Heart left ventricle (tissue), 16 donors: ENCODE measurements around the gene NFASC. TPM values are rescaled to one million over a fixed set of nuclear protein-coding genes. Genes with fewer than 3 reads are reported as not detected.

ENCODE experiments used
- ATAC-seq, 4 donors: fragments of 200-7000 bp; cut with Tn5 transposase; one replicate each; pipeline ENCODE4 v1.9.1; 2020 to 2022; ENCODE audit warnings: moderate library complexity in 4 of 4, mild to moderate bottlenecking in 3 of 4, moderate number of reproducible peaks in 1 of 4
- DNase-seq, 5 donors: peaks; one replicate each; pipeline ENCODE4 v3.0.0-alpha.2; 2020
- H3K27ac ChIP-seq, 12 donors: fragments of 200-600 bp; sonication (generic) in 4 of 12; one replicate each; pipeline versions ENCODE4 v1.5.0 to v1.8.0; 2016 to 2022; ENCODE audit warnings: mild to moderate bottlenecking in 2 of 12
- H3K27me3 ChIP-seq, 9 donors: fragments of 200-600 bp; sonication (generic) in 2 of 9; one replicate each; pipeline versions ENCODE4 v1.5.1 to v1.8.0; 2016 to 2022; ENCODE audit warnings: mild to moderate bottlenecking in 3 of 9
- H3K36me3 ChIP-seq, 9 donors: fragments of 200-600 bp; sonication (generic) in 2 of 9; one replicate each; pipeline versions ENCODE4 v1.5.0 to v1.8.0; 2018 to 2022; ENCODE audit warnings: mild to moderate bottlenecking in 2 of 9
- H3K4me1 ChIP-seq, 12 donors: fragments of 200-600 bp; sonication (generic) in 4 of 12; one replicate each; pipeline versions ENCODE4 v1.5.0 to v1.8.0; 2016 to 2022; ENCODE audit warnings: mild to moderate bottlenecking in 3 of 12
- H3K4me3 ChIP-seq, 12 donors: fragments of 200-600 bp; sonication (generic) in 4 of 12; one replicate each; pipeline versions ENCODE4 v1.5.0 to v1.8.0; 2017 to 2022; ENCODE audit warnings: mild to moderate bottlenecking in 9 of 12, moderate library complexity in 4 of 12
- H3K9me3 ChIP-seq, 12 donors: fragments of 200-600 bp; sonication (generic) in 4 of 12; one replicate each; pipeline versions ENCODE4 v1.5.0 to v1.8.0; 2016 to 2022; ENCODE audit warnings: mild to moderate bottlenecking in 1 of 12
- CTCF ChIP-seq, 12 donors: fragments of 200-600 bp; sonication (generic) in 4 of 12; IDR thresholded peaks; one replicate each; pipeline versions ENCODE4 v1.5.0 to v1.8.0; 2018 to 2022; ENCODE audit warnings: antibody characterized with exemption in 12 of 12, mild to moderate bottlenecking in 5 of 12
- POLR2A ChIP-seq, 2 donors: fragments of 450-650 bp; IDR thresholded peaks; one replicate each; pipeline ENCODE4 v1.6.1; 2017; ENCODE audit warnings: antibody characterized with exemption in 2 of 2, mild to moderate bottlenecking in 2 of 2, moderate library complexity in 2 of 2
- WGBS, 4 donors: extraction: QIAGEN DNeasy Blood & Tissue Kit in 2 of 4; methylation state at CpG; one replicate each; pipeline versions ENCODE4 v1.1.5 to v1.1.7; 2013 to 2018; 5-methylcytosine and 5-hydroxymethylcytosine counted together
- intact Hi-C, 10 donors: fragments of 100-400 bp; cut with DNase I; formaldehyde crosslinking; loops; one replicate each; pipeline versions ENCODE4 v1.11.1 to v1.14.2; 2022
- polyA plus RNA-seq, 2 donors: library from polyadenylated mRNA; stranded (reverse); fragments of 200-250 nt; gene quantifications; one replicate each; pipeline ENCODE4 v1.2.3, GENCODE V29; 2013
- total RNA-seq, 9 donors: library from RNA; depleted of rRNA in 2 of 9; stranded (reverse); fragments of >200 nt in 2 of 9; fragmentation: NEBNext Ultra II Directional in 3 of 9; extraction: Animal tissue kit (Norgen Biotek cat#: 25700) in 3 of 9; gene quantifications; one replicate each; pipeline versions ENCODE4 v1.1.0 to v1.2.4, GENCODE V29; 2016 to 2023
- donor health status: ischemic (EF 13 %, LVEDD 7.1; RV severe dilation, severe dysfunction).
- donor health status: healthy with polysubstance abuse.
- donor health status: DM: no; HTN: yes; CAD: no.
- donor health status: DM: no; HTN: no; CAD: no.
- donor health status: ischemic (EF 25% LVEDD 6.9; RV normal size, moderate dysfunction).
- donor health status: ischemic (EF 25% LVEDD 5.7; RV mildly dilated, moderate dysfunction).
- donor health status: healthy.
- donor health status: DM: yes; HTN: yes; CAD: no.
- donor health status: ischemic (EF 35%, LVEDD 5.7; RV mildly dilated, moderate dysfunction).
- donor health status: nonischemic (EF 11% LVEDD 7.7; RV severe dilation, severe dysfunction).
- donor health status: DM: yes; HTN: yes; CAD: no.
- donor health status: PGD.
- donor health status: ischemic (EF 29% LVEDD 5.4; RV normal size, mild dysfunction).
- donor health status: nonischemic (EF 23%, LVEDD 6.1; RV moderate dilation, normal function).

The NFASC gene
- total and polyA plus RNA-seq, 11 donors = 2.5 to 14.6 (median 10.3) TPM

- peak overlapping the region in 5 of 12 donors; percentile 18 to 59 (median 51) for H3K27ac ChIP-seq
- ATAC-seq (peak in 2 of 4 donors; percentile 32 to 36), DNase-seq (no peak)
- H3K4me1 ChIP-seq = peaks cover 0 to 21% (median 0%) of the 10 kb centered on the region in 12 donors
- no peaks in the 10 kb centered on the region for H3K9me3 ChIP-seq
- peaks cover 0 to 33% (median 0%) of the 10 kb centered on the region in 9 donors for H3K36me3 ChIP-seq
- no peak overlapping the region for H3K4me3 ChIP-seq
- TF ChIP-seq POLR2A (IDR thresholded peaks at IDR 0.05) (no peak), CTCF (IDR thresholded peaks at IDR 0.05) (no peak)
- intact Hi-C loops = loop anchor here in 2 of 10 donors (10.0 kb wide), 1 partner anchor 164 kb away; no protein-coding TSS in a partner anchor
- WGBS, 4 donors = 69 to 80% (median 73%) methylated on average over 2 to 3 of the region's 3 CpGs
- H3K27me3 ChIP-seq = no peaks in the 10 kb centered on the region
Measured at GRCh38 chr1:204980840-204981405, 110.3 kb downstream of the NFASC start.

- peaks cover 0 to 29% (median 4%) of the 10 kb centered on the region in 9 donors for H3K36me3 ChIP-seq
- TF ChIP-seq CTCF (IDR thresholded peaks at IDR 0.05) (no peak), POLR2A (IDR thresholded peaks at IDR 0.05) (no peak)
- H3K27me3 ChIP-seq = no peaks in the 10 kb centered on the region
- H3K4me3 ChIP-seq = no peak overlapping the region
- no peak for DNase-seq
- intact Hi-C loops = loop anchor here in 2 of 10 donors (10.0 kb wide), 1 partner anchor 162 kb away; no protein-coding TSS in a partner anchor
- ATAC-seq = no peak
- H3K27ac ChIP-seq = no peak overlapping the region
- WGBS, 4 donors = 53 to 69% (median 58%) methylated on average over 11 of the region's 11 CpGs
- H3K9me3 ChIP-seq = no peaks in the 10 kb centered on the region
- peaks cover 0 to 21% (median 0%) of the 10 kb centered on the region in 12 donors for H3K4me1 ChIP-seq
Measured at GRCh38 chr1:204983136-204983535, 112.5 kb downstream of the NFASC start.

GRCh38 chr1:204983881-204984280 is 113.2 kb downstream of the NFASC start:
- peaks cover 0 to 21% (median 0%) of the 10 kb centered on the region in 12 donors for H3K4me1 ChIP-seq
- WGBS, 4 donors = 90 to 96% (median 94%) methylated on average over 10 of the region's 10 CpGs
- intact Hi-C loops = loop anchor here in 2 of 10 donors (10.0 kb wide), 1 partner anchor 161 kb away; no protein-coding TSS in a partner anchor
- ATAC-seq (no peak), DNase-seq (no peak)
- H3K27me3 ChIP-seq = no peaks in the 10 kb centered on the region
- no peak for TF ChIP-seq CTCF (IDR thresholded peaks at IDR 0.05)
- no peak for TF ChIP-seq POLR2A (IDR thresholded peaks at IDR 0.05)
- peaks cover 0 to 25% (median 4%) of the 10 kb centered on the region in 9 donors for H3K36me3 ChIP-seq
- H3K4me3 ChIP-seq = no peak overlapping the region
- H3K27ac ChIP-seq = no peak overlapping the region
- H3K9me3 ChIP-seq = no peaks in the 10 kb centered on the region

GRCh38 chr1:204984499-204984898 is 113.8 kb downstream of the NFASC start:
- Histone ChIP-seq H3K27me3 (no peaks in the 10 kb centered on the region), H3K4me1 (peaks cover 0 to 21% (median 0%) of the 10 kb centered on the region in 12 donors), H3K4me3 (no peak overlapping the region), H3K36me3 (peaks cover 0 to 19% (median 4%) of the 10 kb centered on the region in 9 donors), H3K27ac (no peak overlapping the region), H3K9me3 (no peaks in the 10 kb centered on the region)
- no peak for ATAC-seq
- DNase-seq = no peak
- TF ChIP-seq POLR2A (IDR thresholded peaks at IDR 0.05) (no peak), CTCF (IDR thresholded peaks at IDR 0.05) (no peak)
- WGBS, 4 donors = 74 to 79% (median 76%) methylated on average over 8 of the region's 8 CpGs
- intact Hi-C loops = loop anchor here in 2 of 10 donors (10.0 kb wide), 1 partner anchor 160 kb away; no protein-coding TSS in a partner anchor
